Colonic mucosa (tissue), 4 donors: ENCODE results near the gene CEP152. TPM values are rescaled to one million over a fixed set of nuclear protein-coding genes. Genes with fewer than 3 reads are reported as not detected.

ENCODE experiments used
- DNase-seq: peaks from one replicate; pipeline ENCODE4 v3.0.0-alpha.2; 2020
- H3K27ac ChIP-seq: fragments of 200-600 bp; one replicate; pipeline ENCODE4 v1.8.0; 2021
- H3K27me3 ChIP-seq: fragments of 200-600 bp; one replicate; pipeline ENCODE4 v1.8.0; 2021
- H3K36me3 ChIP-seq: fragments of 200-600 bp; one replicate; pipeline ENCODE4 v1.8.0; 2021
- H3K4me1 ChIP-seq: fragments of 200-600 bp; one replicate; pipeline ENCODE4 v1.8.0; 2021; ENCODE audit warnings: mild to moderate bottlenecking
- H3K4me3 ChIP-seq: fragments of 200-600 bp; one replicate; pipeline ENCODE4 v1.8.0; 2021
- H3K9ac ChIP-seq, 2 donors: one replicate each; pipeline ENCODE4 v1.7.0; 2013; ENCODE audit warnings: control low read depth in 2 of 2, low read depth in 2 of 2, low read length in 2 of 2
- H3K9me3 ChIP-seq: fragments of 200-600 bp; one replicate; pipeline ENCODE4 v1.8.0; 2021
- intact Hi-C: fragments of 100-400 bp; cut with DNase I; formaldehyde crosslinking; loops from one replicate; pipeline ENCODE4 v1.14.1; 2022
- total RNA-seq, 2 donors: library from RNA; stranded (reverse); fragmentation: NEBNext Ultra II Directional in 1 of 2; extraction: Animal tissue kit (Norgen Biotek cat#: 25700) in 1 of 2; gene quantifications; one replicate each; pipeline ENCODE4 v1.2.1, GENCODE V29; 2021
- TF ChIP-seq, protein P1 (sequence below): fragments of 200-600 bp; IDR thresholded peaks from one replicate; pipeline ENCODE4 v1.8.0; 2022; ENCODE audit warnings: antibody characterized with exemption, mild to moderate bottlenecking
- donor health status: healthy.
- donor health status: DM: no; HTN: no; CAD: no.
- donor health status: DM: no; HTN: no; CAD: no.

The CEP152 gene
- total RNA-seq, 2 donors from 2014 or later, result 4.8 to 11.8 TPM

DNA sequence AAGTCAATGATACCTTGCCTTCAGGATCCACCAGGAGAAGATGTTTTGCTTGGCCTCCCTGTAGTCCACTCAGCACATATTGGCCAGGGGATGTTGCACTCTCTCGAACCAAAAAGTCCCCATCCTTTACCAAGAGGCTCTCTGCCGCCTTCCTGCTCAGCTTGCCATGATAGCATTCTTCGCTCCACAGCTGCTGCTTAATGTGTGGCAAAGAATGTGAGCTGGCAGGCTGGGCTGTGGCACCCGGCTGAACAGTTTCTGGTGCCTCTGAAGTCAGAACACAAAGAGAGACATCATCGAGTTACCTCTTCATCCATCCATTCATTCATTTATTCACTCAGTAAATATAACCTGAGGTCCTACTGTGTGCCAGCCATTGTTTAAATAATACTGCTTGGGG, 23.9 kb upstream of the CEP152 start:
- Histone ChIP-seq H3K9ac (no peak overlapping the region), H3K4me3 (no peak overlapping the region), H3K27me3 (no peaks in the 10 kb centered on the region), H3K36me3 (no peaks in the 10 kb centered on the region), H3K9me3 (no peaks in the 10 kb centered on the region), H3K27ac (no peak overlapping the region), H3K4me1 (no peaks in the 10 kb centered on the region)
- intact Hi-C loops, result no loop called here
- DNase-seq, result no peak
- TF ChIP-seq, protein P1, sequence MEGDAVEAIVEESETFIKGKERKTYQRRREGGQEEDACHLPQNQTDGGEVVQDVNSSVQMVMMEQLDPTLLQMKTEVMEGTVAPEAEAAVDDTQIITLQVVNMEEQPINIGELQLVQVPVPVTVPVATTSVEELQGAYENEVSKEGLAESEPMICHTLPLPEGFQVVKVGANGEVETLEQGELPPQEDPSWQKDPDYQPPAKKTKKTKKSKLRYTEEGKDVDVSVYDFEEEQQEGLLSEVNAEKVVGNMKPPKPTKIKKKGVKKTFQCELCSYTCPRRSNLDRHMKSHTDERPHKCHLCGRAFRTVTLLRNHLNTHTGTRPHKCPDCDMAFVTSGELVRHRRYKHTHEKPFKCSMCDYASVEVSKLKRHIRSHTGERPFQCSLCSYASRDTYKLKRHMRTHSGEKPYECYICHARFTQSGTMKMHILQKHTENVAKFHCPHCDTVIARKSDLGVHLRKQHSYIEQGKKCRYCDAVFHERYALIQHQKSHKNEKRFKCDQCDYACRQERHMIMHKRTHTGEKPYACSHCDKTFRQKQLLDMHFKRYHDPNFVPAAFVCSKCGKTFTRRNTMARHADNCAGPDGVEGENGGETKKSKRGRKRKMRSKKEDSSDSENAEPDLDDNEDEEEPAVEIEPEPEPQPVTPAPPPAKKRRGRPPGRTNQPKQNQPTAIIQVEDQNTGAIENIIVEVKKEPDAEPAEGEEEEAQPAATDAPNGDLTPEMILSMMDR, result no peak

DNA sequence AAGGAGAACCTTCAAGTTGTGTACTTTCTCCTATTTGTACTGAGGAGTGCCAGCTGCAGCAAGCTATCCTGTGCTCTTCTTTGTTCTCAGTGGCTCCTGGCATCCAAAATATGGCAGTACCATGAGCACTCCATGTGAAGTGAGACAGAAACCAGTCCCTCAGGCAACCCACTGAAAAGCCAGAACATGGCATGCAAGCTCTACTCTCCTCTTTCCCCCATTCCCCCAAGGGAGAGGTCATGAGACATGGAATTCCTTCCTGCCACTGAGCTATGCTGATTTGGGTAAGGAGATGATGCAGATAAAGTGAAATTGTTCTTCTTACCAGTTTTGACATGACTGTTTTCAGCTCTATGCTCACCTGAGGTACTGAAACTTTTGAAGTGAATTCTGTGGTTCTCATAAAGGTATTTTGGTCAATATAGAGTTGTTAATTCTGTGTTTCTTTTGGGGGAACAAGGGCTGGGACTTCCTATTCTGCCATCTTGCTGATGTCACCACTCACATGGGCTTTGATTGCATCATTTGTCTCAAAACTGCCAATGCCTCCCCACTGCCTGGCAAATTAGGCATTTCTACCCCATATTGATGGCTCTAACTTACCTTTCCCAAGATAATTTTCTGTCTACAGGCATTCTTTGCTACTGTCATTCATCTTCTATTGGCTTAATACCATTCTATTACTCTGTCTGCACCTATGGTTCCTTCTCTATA, 22.8 kb upstream of the CEP152 start:
- no peaks in the 10 kb centered on the region for H3K27me3 ChIP-seq
- no peak for DNase-seq
- H3K9me3 ChIP-seq, result no peaks in the 10 kb centered on the region
- intact Hi-C loops, result no loop called here
- no peak overlapping the region for H3K9ac ChIP-seq
- H3K4me1 ChIP-seq, result no peaks in the 10 kb centered on the region
- no peak overlapping the region for H3K27ac ChIP-seq
- no peak overlapping the region for H3K4me3 ChIP-seq
- TF ChIP-seq, protein P1, result no peak
- H3K36me3 ChIP-seq, result no peaks in the 10 kb centered on the region

DNA sequence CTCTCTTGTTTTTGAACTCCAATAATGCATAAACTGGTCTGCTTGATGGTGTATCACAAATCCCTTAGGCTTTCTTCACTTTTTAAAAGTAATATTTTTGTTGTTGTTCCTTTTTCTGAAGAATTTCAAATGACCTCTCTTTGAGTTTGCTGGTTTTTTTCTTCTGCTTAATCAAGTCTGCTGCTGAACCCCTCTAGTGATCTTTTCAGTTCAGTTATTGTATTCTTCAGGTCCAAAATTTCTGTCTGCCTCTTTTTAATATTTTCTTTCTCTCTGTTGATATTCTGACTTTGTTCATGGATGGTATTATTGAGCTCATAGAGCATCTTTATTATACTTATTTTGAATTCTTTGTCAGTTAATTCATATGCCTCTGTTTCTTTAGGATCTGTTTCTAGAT, 21.8 kb upstream of the CEP152 start:
- Histone ChIP-seq H3K36me3 (no peaks in the 10 kb centered on the region), H3K4me1 (no peaks in the 10 kb centered on the region), H3K27ac (no peak overlapping the region), H3K27me3 (no peaks in the 10 kb centered on the region), H3K9ac (no peak overlapping the region), H3K4me3 (no peak overlapping the region), H3K9me3 (no peaks in the 10 kb centered on the region)
- TF ChIP-seq, protein P1, result no peak
- no peak for DNase-seq
- intact Hi-C loops, result no loop called here

DNA sequence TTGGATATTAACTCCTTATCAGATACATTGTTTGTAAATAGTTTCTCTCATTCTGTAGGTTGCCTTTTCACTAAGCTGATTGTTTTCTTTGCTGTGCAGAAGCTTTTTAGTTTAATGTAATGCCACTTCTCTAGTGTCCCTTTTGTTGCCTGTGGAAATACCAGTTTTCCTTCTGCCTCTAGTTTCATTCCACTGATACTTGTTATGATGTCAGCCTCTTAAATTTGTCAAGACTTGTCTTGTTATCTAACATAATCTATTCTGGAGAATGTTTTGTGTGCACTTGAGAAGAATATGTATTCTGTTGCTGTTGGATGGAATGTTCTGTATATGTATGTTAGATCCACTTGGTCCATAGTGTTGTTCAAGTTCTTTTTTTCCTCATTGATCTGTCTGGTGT, 18.0 kb upstream of the CEP152 start:
- no peaks in the 10 kb centered on the region for H3K27me3 ChIP-seq
- H3K4me1 ChIP-seq, result no peaks in the 10 kb centered on the region
- H3K9me3 ChIP-seq, result no peaks in the 10 kb centered on the region
- no peak overlapping the region for H3K4me3 ChIP-seq
- TF ChIP-seq, protein P1, result no peak
- no peaks in the 10 kb centered on the region for H3K36me3 ChIP-seq
- intact Hi-C loops, result no loop called here
- no peak for DNase-seq
- H3K9ac ChIP-seq, result no peak overlapping the region
- H3K27ac ChIP-seq, result no peak overlapping the region

DNA sequence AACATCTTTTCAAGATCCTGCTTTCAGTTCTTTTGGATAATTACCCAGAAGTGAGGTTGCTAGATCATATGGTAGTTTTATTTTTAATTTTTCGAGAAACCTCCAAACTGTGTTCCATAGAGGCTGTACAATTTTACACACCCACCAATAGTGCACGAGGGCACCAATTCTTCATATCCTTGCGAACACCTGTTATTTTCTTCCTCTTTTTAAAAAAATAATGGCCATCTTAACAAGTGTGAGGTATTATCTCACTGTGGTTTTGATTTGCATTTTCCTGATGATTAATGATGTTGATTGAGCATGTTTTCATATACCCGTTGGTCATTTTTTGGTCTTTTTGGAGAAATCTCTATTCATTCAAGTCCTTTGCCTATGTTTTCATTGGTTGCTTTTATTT, 17.6 kb upstream of the CEP152 start:
- no peak for DNase-seq
- TF ChIP-seq, protein P1, result no peak
- Histone ChIP-seq H3K4me3 (no peak overlapping the region), H3K27ac (no peak overlapping the region), H3K9ac (no peak overlapping the region), H3K27me3 (no peaks in the 10 kb centered on the region), H3K36me3 (no peaks in the 10 kb centered on the region), H3K4me1 (no peaks in the 10 kb centered on the region), H3K9me3 (no peaks in the 10 kb centered on the region)
- intact Hi-C loops, result no loop called here
